CD4-positive, alpha-beta T cell (primary cell): Measurements from ENCODE around the gene NOS2. TPM values are rescaled to one million over a fixed set of nuclear protein-coding genes. Genes with fewer than 3 reads are reported as not detected.

ENCODE experiments used
- ATAC-seq: fragments of 200-7000 bp; cut with Tn5 transposase; one replicate; pipeline ENCODE4 v1.10.0; 2022; ENCODE audit warnings: mild to moderate bottlenecking; ENCODE audit not compliant: poor library complexity
- CTCF ChIA-PET: fragments of 350-600 bp; sonication (Branson Sonifier 250); formaldehyde crosslinking; loops from one replicate; lab custom pipeline; 2021; ENCODE audit warnings: antibody characterized with exemption, inconsistent platforms; lab: Charles Lee
- POLR2A ChIA-PET: fragments of 350-600 bp; sonication (Branson Sonifier 250); formaldehyde crosslinking; loops from one replicate; lab custom pipeline; 2021; ENCODE audit warnings: antibody characterized with exemption, inconsistent platforms; lab: Charles Lee
- DNase-seq, 14 experiments: peaks; one replicate each; pipeline ENCODE4 v3.0.0-alpha.2; 2013 to 2020; ENCODE audit warnings: mixed read lengths in 2 of 14
- H3K27ac ChIP-seq, 2 donors: one replicate each; pipeline versions ENCODE4 v1.5.1 to v1.7.0; 2013; ENCODE audit warnings: low read length in 2 of 2, low read depth in 1 of 2, mild to moderate bottlenecking in 1 of 2
- H3K27me3 ChIP-seq, 2 experiments: 1 replicate in 1 of 2; 2 replicates in 1 of 2; pipeline versions ENCODE4 v1.6.1 to v1.7.0; 2013; ENCODE audit warnings: low read length in 2 of 2, control low read depth in 1 of 2, mild to moderate bottlenecking in 1 of 2, moderate library complexity in 1 of 2; ENCODE audit not compliant: insufficient read depth in 2 of 2, control insufficient read depth in 1 of 2
- H3K36me3 ChIP-seq: one replicate; pipeline ENCODE4 v1.6.1; 2013; ENCODE audit warnings: low read length, control low read depth; ENCODE audit not compliant: insufficient read depth
- H3K4me1 ChIP-seq: one replicate; pipeline ENCODE4 v1.6.1; 2013; ENCODE audit warnings: low read length, control low read depth; ENCODE audit not compliant: insufficient read depth
- H3K4me3 ChIP-seq: one replicate; pipeline ENCODE4 v1.5.1; 2013; ENCODE audit warnings: mild to moderate bottlenecking, low read length, moderate library complexity
- H3K9me3 ChIP-seq, 2 experiments: 1 replicate in 1 of 2; 2 replicates in 1 of 2; pipeline versions ENCODE4 v1.6.1 to v1.7.0; 2013; ENCODE audit warnings: low read length in 2 of 2, mild to moderate bottlenecking in 2 of 2, control low read depth in 1 of 2, moderate library complexity in 1 of 2; ENCODE audit not compliant: control insufficient read depth in 1 of 2, insufficient read depth in 1 of 2
- H3K27ac Mint-ChIP-seq: one replicate; pipeline ENCODE4 v1.8.0; 2020; ENCODE audit warnings: mixed read lengths
- H3K27me3 Mint-ChIP-seq: one replicate; pipeline ENCODE4 v1.8.0; 2021; ENCODE audit warnings: mixed read lengths
- H3K36me3 Mint-ChIP-seq: one replicate; pipeline ENCODE4 v1.8.0; 2021; ENCODE audit warnings: low read depth, mixed read lengths
- H3K4me1 Mint-ChIP-seq: one replicate; pipeline ENCODE4 v1.8.0; 2021; ENCODE audit warnings: low read depth, mixed read lengths
- H3K4me3 Mint-ChIP-seq: one replicate; pipeline ENCODE4 v1.8.0; 2020; ENCODE audit warnings: mild to moderate bottlenecking, mixed read lengths
- H3K9me3 Mint-ChIP-seq: one replicate; pipeline ENCODE4 v1.8.0; 2020; ENCODE audit warnings: mixed read lengths
- CTCF ChIP-seq: fragments of 200-600 bp; IDR thresholded peaks from one replicate; pipeline ENCODE4 v1.8.0; 2022; ENCODE audit warnings: antibody characterized with exemption, mild to moderate bottlenecking
- intact Hi-C, 2 experiments: fragments of 100-400 bp; cut with DNase I in 1 of 2; cut with micrococcal nuclease in 1 of 2; formaldehyde crosslinking; loops; one replicate each; pipeline versions ENCODE4 v1.15.1 to v1.9.0; 2023 to 2025; cut with DNase I, micrococcal nuclease
- total RNA-seq, 174 experiments: library from RNA in 2 of 174; stranded (reverse) in 2 of 174; gene quantifications; one replicate each; pipeline ENCODE4 v1.2.3 and lab custom pipeline; 2021 to 2026

NOS2 gene
- total RNA-seq, 2 experiments from 2014 or later: 0.08 TPM; not detected in 1

GRCh38 chr17:27821318-27821717 lies 21.0 kb upstream of the NOS2 start:
- H3K27ac Mint-ChIP-seq: no peak overlapping the region
- no peak for TF ChIP-seq CTCF
- H3K4me1 ChIP-seq: no peaks in the 10 kb centered on the region
- H3K36me3 Mint-ChIP-seq: no peaks in the 10 kb centered on the region
- H3K4me3 Mint-ChIP-seq: no peak overlapping the region
- no peak for ATAC-seq
- H3K4me1 Mint-ChIP-seq: no peaks in the 10 kb centered on the region
- POLR2A ChIA-PET: no interaction called here
- H3K9me3 Mint-ChIP-seq: peaks cover 11% of the 10 kb centered on the region
- no peak overlapping the region for H3K27ac ChIP-seq
- no peak for DNase-seq
- no peaks in the 10 kb centered on the region for H3K27me3 ChIP-seq
- intact Hi-C loops: no loop called here
- H3K36me3 ChIP-seq: no peaks in the 10 kb centered on the region
- H3K27me3 Mint-ChIP-seq: no peaks in the 10 kb centered on the region
- CTCF ChIA-PET: no interaction called here
- no peak overlapping the region for H3K4me3 ChIP-seq
- H3K9me3 ChIP-seq: peaks cover 8 to 15% of the 10 kb centered on the region in 2 experiments

- H3K9me3 ChIP-seq: peaks cover 8 to 15% of the 10 kb centered on the region in 2 experiments
- H3K4me1 ChIP-seq: no peaks in the 10 kb centered on the region
- Mint-ChIP-seq H3K27ac (no peak overlapping the region), H3K27me3 (no peaks in the 10 kb centered on the region), H3K4me3 (no peak overlapping the region), H3K9me3 (peaks cover 11% of the 10 kb centered on the region), H3K4me1 (no peaks in the 10 kb centered on the region), H3K36me3 (no peaks in the 10 kb centered on the region)
- intact Hi-C loops: no loop called here
- no peak for DNase-seq
- POLR2A ChIA-PET: no interaction called here
- CTCF ChIA-PET: interaction anchor here (1.2 kb wide), 1 partner anchor 13 kb away, joined by 3 read pairs; no protein-coding TSS in a partner anchor
- no peaks in the 10 kb centered on the region for H3K27me3 ChIP-seq
- no peak overlapping the region for H3K4me3 ChIP-seq
- H3K27ac ChIP-seq: no peak overlapping the region
- no peak for ATAC-seq
- H3K36me3 ChIP-seq: no peaks in the 10 kb centered on the region
- no peak for TF ChIP-seq CTCF
Measured at GRCh38 chr17:27819145-27819544, 18.8 kb upstream of the NOS2 start.

- H3K36me3 Mint-ChIP-seq: no peaks in the 10 kb centered on the region
- ATAC-seq (no peak), DNase-seq (no peak)
- Histone ChIP-seq H3K4me3 (no peak overlapping the region), H3K36me3 (no peaks in the 10 kb centered on the region), H3K27ac (no peak overlapping the region), H3K27me3 (no peaks in the 10 kb centered on the region), H3K4me1 (no peaks in the 10 kb centered on the region), H3K9me3 (peaks cover 8 to 15% of the 10 kb centered on the region in 2 experiments)
- POLR2A ChIA-PET: no interaction called here
- no peaks in the 10 kb centered on the region for H3K27me3 Mint-ChIP-seq
- H3K9me3 Mint-ChIP-seq: peaks cover 11% of the 10 kb centered on the region
- no peak overlapping the region for H3K4me3 Mint-ChIP-seq
- intact Hi-C loops: no loop called here
- H3K4me1 Mint-ChIP-seq: no peaks in the 10 kb centered on the region
- CTCF ChIA-PET: interaction anchor here (1.2 kb wide), 1 partner anchor 13 kb away, joined by 3 read pairs; no protein-coding TSS in a partner anchor
- H3K27ac Mint-ChIP-seq: no peak overlapping the region
- no peak for TF ChIP-seq CTCF
Measured at GRCh38 chr17:27818401-27819105, 18.2 kb upstream of the NOS2 start.
